GM12878 (cell line): ENCODE results near the gene PRCD.
"Not testable (repeated sequence)": the region's sequence is repeated elsewhere in the genome, so short reads cannot be mapped to it uniquely, and the experiment has no call there.

Experiments
- SMARCA5 ChIP-seq: fragments of 450-650 bp; IDR thresholded peaks from 2 replicates; pipeline ENCODE4 v1.6.1; 2017; ENCODE audit warnings: mild to moderate bottlenecking
- WRNIP1 ChIP-seq: IDR thresholded peaks from 2 replicates; pipeline ENCODE4 v1.6.1; 2011; ENCODE audit warnings: low read depth, low read length, improper control_type of control experiment, borderline replicate concordance

DNA sequence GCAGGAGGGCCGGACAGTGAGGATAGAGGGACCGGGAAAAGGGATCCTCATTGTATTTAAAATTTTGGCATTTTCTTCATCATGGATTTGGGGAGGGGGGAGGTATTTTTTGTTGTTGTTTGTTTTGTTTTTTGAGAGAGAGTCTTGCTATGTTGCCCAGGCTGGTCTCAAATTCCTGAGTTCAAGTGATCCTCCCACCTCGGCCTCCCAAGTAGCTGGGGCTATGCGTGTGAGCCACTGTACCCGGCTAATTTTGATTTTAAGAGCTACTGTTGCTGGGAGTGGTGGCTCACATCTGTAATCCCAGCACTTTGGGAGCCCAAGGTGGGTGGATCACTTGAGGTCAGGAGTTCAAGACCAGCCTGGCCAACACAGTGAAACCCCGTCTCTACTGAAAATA, 25.5 kb upstream of the PRCD start:
- not testable (repeated sequence) for TF ChIP-seq WRNIP1, SMARCA5
